GM12865 (cell line): ENCODE results near the gene CA12.

Experiments used
- DNase-seq: peaks from one replicate; pipeline ENCODE4 v3.0.0; 2010; ENCODE audit warnings: low read depth
- H3K4me3 ChIP-seq: 2 replicates; pipeline ENCODE4 v1.5.1; 2011; ENCODE audit warnings: mild to moderate bottlenecking, low read depth, low read length, control low read depth
- CTCF ChIP-seq: IDR thresholded peaks from 2 replicates; pipeline ENCODE4 v1.5.1; 2011; ENCODE audit warnings: low read length, control low read depth, low read depth, inconsistent platforms; ENCODE audit not compliant: insufficient read depth; ENCODE audit errors: missing control alignments

CA12 gene

GRCh38 chr15:63299943-63300575, 81.6 kb downstream of the CA12 start:
- DNase-seq, result no peak
- no peak for TF ChIP-seq CTCF
- no peak overlapping the region for H3K4me3 ChIP-seq

GRCh38 chr15:63296195-63296594, 85.5 kb downstream of the CA12 start:
- TF ChIP-seq CTCF, result no peak
- DNase-seq, result no peak
- no peak overlapping the region for H3K4me3 ChIP-seq

GRCh38 chr15:63295341-63295740, 86.3 kb downstream of the CA12 start:
- no peak for TF ChIP-seq CTCF
- DNase-seq, result peak; percentile 26
- no peak overlapping the region for H3K4me3 ChIP-seq

- no peak for TF ChIP-seq CTCF
- no peak for DNase-seq
- no peak overlapping the region for H3K4me3 ChIP-seq
Measured at GRCh38 chr15:63294359-63294758, 87.3 kb downstream of the CA12 start.

- H3K4me3 ChIP-seq, result no peak overlapping the region
- TF ChIP-seq CTCF, result no peak
- peak; percentile 41 for DNase-seq
Measured at GRCh38 chr15:63292771-63293170, 88.9 kb downstream of the CA12 start.

- H3K4me3 ChIP-seq, result no peak overlapping the region
- DNase-seq, result no peak
- no peak for TF ChIP-seq CTCF
Measured at GRCh38 chr15:63292241-63292640, 89.4 kb downstream of the CA12 start.

- no peak overlapping the region for H3K4me3 ChIP-seq
- TF ChIP-seq CTCF, result no peak
- no peak for DNase-seq
Measured at GRCh38 chr15:63291507-63291906, 90.1 kb downstream of the CA12 start.
